Colonic mucosa (tissue), 4 donors: ENCODE measurements around the gene SLC5A10. TPM values are rescaled to one million over a fixed set of nuclear protein-coding genes. Genes with fewer than 3 reads are reported as not detected.
"Not testable (repeated sequence)": the region's sequence is repeated elsewhere in the genome, so short reads cannot be mapped to it uniquely, and the experiment has no call there.

Experiments
- DNase-seq: peaks from one replicate; pipeline ENCODE4 v3.0.0-alpha.2; 2020
- H3K27ac ChIP-seq: fragments of 200-600 bp; one replicate; pipeline ENCODE4 v1.8.0; 2021
- H3K27me3 ChIP-seq: fragments of 200-600 bp; one replicate; pipeline ENCODE4 v1.8.0; 2021
- H3K36me3 ChIP-seq: fragments of 200-600 bp; one replicate; pipeline ENCODE4 v1.8.0; 2021
- H3K4me1 ChIP-seq: fragments of 200-600 bp; one replicate; pipeline ENCODE4 v1.8.0; 2021; ENCODE audit warnings: mild to moderate bottlenecking
- H3K4me3 ChIP-seq: fragments of 200-600 bp; one replicate; pipeline ENCODE4 v1.8.0; 2021
- H3K9ac ChIP-seq, 2 donors: one replicate each; pipeline ENCODE4 v1.7.0; 2013; ENCODE audit warnings: control low read depth in 2 of 2, low read depth in 2 of 2, low read length in 2 of 2
- H3K9me3 ChIP-seq: fragments of 200-600 bp; one replicate; pipeline ENCODE4 v1.8.0; 2021
- CTCF ChIP-seq: fragments of 200-600 bp; IDR thresholded peaks from one replicate; pipeline ENCODE4 v1.8.0; 2022; ENCODE audit warnings: antibody characterized with exemption, mild to moderate bottlenecking
- intact Hi-C: fragments of 100-400 bp; cut with DNase I; formaldehyde crosslinking; loops from one replicate; pipeline ENCODE4 v1.14.1; 2022
- total RNA-seq, 2 donors: library from RNA; stranded (reverse); fragmentation: NEBNext Ultra II Directional in 1 of 2; extraction: Animal tissue kit (Norgen Biotek cat#: 25700) in 1 of 2; gene quantifications; one replicate each; pipeline ENCODE4 v1.2.1, GENCODE V29; 2021
- donor health status: healthy.
- donor health status: DM: no; HTN: no; CAD: no.
- donor health status: DM: no; HTN: no; CAD: no.

SLC5A10 gene
- total RNA-seq, 2 donors from 2014 or later: 0.16 TPM; not detected in 1

- no peak for TF ChIP-seq CTCF
- Histone ChIP-seq H3K9me3 (no peaks in the 10 kb centered on the region), H3K27me3 (no peaks in the 10 kb centered on the region), H3K4me1 (peaks cover 5% of the 10 kb centered on the region), H3K4me3 (no peak overlapping the region), H3K36me3 (no peaks in the 10 kb centered on the region), H3K27ac (peak overlapping the region; percentile 46), H3K9ac (no peak overlapping the region)
- DNase-seq: peak; percentile 52
- intact Hi-C loops: no loop called here
Measured at GRCh38 chr17:18921912-18922451, 30.0 kb upstream of the SLC5A10 start.

GRCh38 chr17:18922596-18922995, 29.4 kb upstream of the SLC5A10 start:
- H3K9me3 ChIP-seq, H3K9ac ChIP-seq, H3K4me1 ChIP-seq, intact Hi-C loops, H3K27me3 ChIP-seq, H3K4me3 ChIP-seq, DNase-seq, H3K36me3 ChIP-seq: not testable (repeated sequence)
- peak overlapping the region; percentile 46 for H3K27ac ChIP-seq

- Histone ChIP-seq H3K36me3 (no peaks in the 10 kb centered on the region), H3K4me3 (no peak overlapping the region), H3K27me3 (no peaks in the 10 kb centered on the region), H3K4me1 (no peaks in the 10 kb centered on the region), H3K9me3 (no peaks in the 10 kb centered on the region), H3K27ac (no peak overlapping the region), H3K9ac (no peak overlapping the region)
- intact Hi-C loops: no loop called here
- DNase-seq: no peak
- no peak for TF ChIP-seq CTCF
Measured at GRCh38 chr17:18925187-18925586, 26.8 kb upstream of the SLC5A10 start.

- H3K27me3 ChIP-seq: no peaks in the 10 kb centered on the region
- H3K4me3 ChIP-seq: no peak overlapping the region
- TF ChIP-seq CTCF: no peak
- no peak overlapping the region for H3K9ac ChIP-seq
- intact Hi-C loops: no loop called here
- H3K4me1 ChIP-seq: no peaks in the 10 kb centered on the region
- no peak for DNase-seq
- no peaks in the 10 kb centered on the region for H3K9me3 ChIP-seq
- no peaks in the 10 kb centered on the region for H3K36me3 ChIP-seq
- no peak overlapping the region for H3K27ac ChIP-seq
Measured at GRCh38 chr17:18928628-18929125, 23.3 kb upstream of the SLC5A10 start.

- no peak overlapping the region for H3K9ac ChIP-seq
- H3K9me3 ChIP-seq: no peaks in the 10 kb centered on the region
- H3K4me3 ChIP-seq: no peak overlapping the region
- H3K4me1 ChIP-seq: no peaks in the 10 kb centered on the region
- intact Hi-C loops: no loop called here
- no peak for TF ChIP-seq CTCF
- DNase-seq: no peak
- H3K36me3 ChIP-seq: no peaks in the 10 kb centered on the region
- no peak overlapping the region for H3K27ac ChIP-seq
- H3K27me3 ChIP-seq: no peaks in the 10 kb centered on the region
Measured at GRCh38 chr17:18932360-18933055, 19.5 kb upstream of the SLC5A10 start.
